Measurements from ENCODE around the gene TMC1.

GRCh38 chr9:72749276-72749675 lies 227.9 kb downstream of the TMC1 start:
- TF ChIP-seq CTCF (IDR thresholded peaks at IDR 0.05; ENCODE audit: low read depth, low read length) = no peak
- no peak for TF ChIP-seq MAX (IDR thresholded peaks at IDR 0.05; ENCODE audit: low read depth, low read length)
- no peak for TF ChIP-seq POLR2A (IDR thresholded peaks at IDR 0.05; ENCODE audit: extremely low read depth, insufficient read length)

All from NB4 (cell line).